ENCODE results near the gene EFCAB6. TPM values are rescaled to one million over a fixed set of nuclear protein-coding genes. Genes with fewer than 3 reads are reported as not detected.

The EFCAB6 gene
- total RNA-seq (2014; rRNA removed; shearing (Covaris generic)): 0.13 TPM in 1 of 2 replicates, not detected in the other
- not detected in 2 replicates for total RNA-seq (2022)
- percentile 20 among the genes with signal in this experiment for Bru-seq, nascent RNA
- percentile 19 among the genes with signal in this experiment for BruChase-seq, experiment 1, labeled RNA remaining after a 6-hour chase
- percentile 19 among the genes with signal in this experiment for BruChase-seq, experiment 2, labeled RNA remaining after a 2-hour chase
- long read RNA-seq: 0 reads

DNA sequence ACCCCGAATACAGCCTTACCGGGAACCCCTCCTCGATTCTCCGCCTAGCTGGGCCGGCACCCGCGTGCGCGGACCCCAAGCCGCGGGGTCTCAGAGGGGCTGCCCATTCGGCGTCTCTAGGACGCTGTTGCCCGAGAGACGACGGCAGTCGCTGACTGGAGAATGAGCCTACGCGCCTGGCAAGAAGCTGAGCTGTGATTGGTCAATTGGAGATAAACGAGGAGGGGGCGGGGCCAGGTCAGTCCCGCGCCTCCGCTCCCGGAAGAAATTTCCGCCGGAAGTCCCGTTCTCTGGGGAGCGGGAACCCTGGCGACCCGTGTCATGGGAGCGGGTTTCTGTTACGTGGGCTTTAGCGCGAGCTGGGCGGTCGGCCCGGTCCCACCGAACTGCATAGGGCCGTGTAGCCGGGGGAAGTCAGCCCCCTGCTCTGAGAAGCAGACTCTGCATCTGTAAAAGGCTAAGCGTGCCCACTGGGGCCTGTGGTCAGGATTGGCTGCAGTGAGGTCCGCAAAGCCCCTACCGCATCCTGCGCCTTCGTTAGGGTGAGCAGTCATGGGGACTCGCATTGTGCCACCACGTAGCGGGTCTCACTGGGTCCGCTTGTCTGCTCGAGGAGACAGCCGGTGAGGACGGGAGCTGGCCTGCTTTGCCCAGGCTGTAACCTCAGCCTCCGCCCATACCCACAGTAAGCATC lies at the start of gene EFCAB6:
Gene EFCAB6, minus strand, starts transcription at position 157 of the 694 bp plus-strand sequence. CDS start 29,987 bp downstream, outside the sequence.
- intact Hi-C loops (cut with micrococcal nuclease; ENCODE audit: unreplicated experiment): no loop called here
- POLR2A ChIA-PET: no interaction called here
- H3K27ac ChIP-seq (ENCODE audit: low read depth, low read length, poor library complexity, severe bottlenecking): peak within 1 kb of the TSS; percentile 19

DNA sequence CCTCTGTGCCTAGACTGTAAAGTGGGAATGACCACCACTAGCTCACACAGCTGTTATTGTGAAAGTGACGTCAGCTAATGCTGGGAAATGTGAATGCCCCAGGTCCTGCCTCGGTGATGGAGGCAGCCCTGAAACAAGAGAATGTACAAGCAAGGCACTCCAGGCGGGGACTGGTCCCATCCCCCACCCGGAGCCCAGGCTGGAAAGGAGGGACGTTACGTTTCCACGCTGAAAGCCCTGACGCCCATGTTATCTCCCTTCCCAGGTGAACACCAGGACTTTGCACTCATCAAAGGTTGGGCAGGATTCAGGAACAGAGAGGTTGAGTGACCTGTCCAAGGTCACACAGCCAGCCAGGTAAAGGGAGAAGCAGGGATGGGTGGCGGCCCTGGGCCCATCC lies 49.4 kb upstream of the EFCAB6 start:
- no peak overlapping the region for H3K4me3 ChIP-seq (ENCODE audit: low read depth, low read length, poor library complexity, severe bottlenecking)
- no TSS peak for BruUV-seq (replicated peaks)
- H3K9me2 ChIP-seq (ENCODE audit: insufficient read depth, low read length): no peaks in the 10 kb centered on the region
- H3K27ac ChIP-seq (ENCODE audit: low read depth, low read length, poor library complexity, severe bottlenecking): no peak overlapping the region
- POLR2A ChIA-PET: no interaction called here
- no peaks in the 10 kb centered on the region for H3K4me1 ChIP-seq (ENCODE audit: insufficient read depth, low read length, poor library complexity, severe bottlenecking)
- no peak for DNase-seq (ENCODE audit: low spot score)
- no peaks in the 10 kb centered on the region for H3K79me2 ChIP-seq (ENCODE audit: insufficient read depth, low read depth, low read length)
- CTCF ChIA-PET (ENCODE audit: unreplicated experiment): no interaction called here
- intact Hi-C loops (cut with micrococcal nuclease; ENCODE audit: unreplicated experiment): no loop called here
- no peak overlapping the region for H2AFZ ChIP-seq (ENCODE audit: low read length)
- H3K36me3 ChIP-seq (ENCODE audit: insufficient read depth, low read length): no peaks in the 10 kb centered on the region
- no peaks in the 10 kb centered on the region for H3K9me3 ChIP-seq (ENCODE audit: low read length)
- H3K4me2 ChIP-seq (ENCODE audit: low read length): no peak overlapping the region
- TF ChIP-seq CTCF (conservative IDR thresholded peaks at IDR 0.05; ENCODE audit: low read length) (no peak), EZH2phosphoT487 (IDR thresholded peaks at IDR 0.05; ENCODE audit: borderline replicate concordance, low read depth, low read length) (no peak)
- no peaks in the 10 kb centered on the region for H4K20me1 ChIP-seq (ENCODE audit: insufficient read depth, low read length)

More for the DNA sequence above, at the start of gene EFCAB6:
- peak; percentile 95 for DNase-seq (ENCODE audit: low spot score)
- H3K4me2 ChIP-seq (ENCODE audit: low read length): peak within 1 kb of the TSS; percentile 88
- H2AFZ ChIP-seq (ENCODE audit: low read length): peak within 1 kb of the TSS; percentile 91
- H3K9me3 ChIP-seq (ENCODE audit: low read length): no peaks in the 10 kb centered on the region
- CTCF ChIA-PET (ENCODE audit: unreplicated experiment): no interaction called here
- TF ChIP-seq CTCF (conservative IDR thresholded peaks at IDR 0.05; ENCODE audit: low read length): no peak
- no peak for TF ChIP-seq EZH2phosphoT487 (IDR thresholded peaks at IDR 0.05; ENCODE audit: borderline replicate concordance, low read depth, low read length)
- no peaks in the 10 kb centered on the region for H3K36me3 ChIP-seq (ENCODE audit: insufficient read depth, low read length)
- peak within 1 kb of the TSS; percentile 88 for H3K4me3 ChIP-seq (ENCODE audit: low read depth, low read length, poor library complexity, severe bottlenecking)
- H3K9me2 ChIP-seq (ENCODE audit: insufficient read depth, low read length): no peaks in the 10 kb centered on the region
- peaks cover 8% of the 10 kb centered on the region for H3K4me1 ChIP-seq (ENCODE audit: insufficient read depth, low read length, poor library complexity, severe bottlenecking)
- H3K79me2 ChIP-seq (ENCODE audit: insufficient read depth, low read depth, low read length): peaks cover 4% of the 10 kb centered on the region; the same call in 1 of the 2 replicates
- BruUV-seq (replicated peaks): TSS peak; percentile 77
- no peaks in the 10 kb centered on the region for H4K20me1 ChIP-seq (ENCODE audit: insufficient read depth, low read length)

- BruUV-seq (replicated peaks): no TSS peak
- no peak overlapping the region for H3K4me3 ChIP-seq (ENCODE audit: low read depth, low read length, poor library complexity, severe bottlenecking)
- no peak overlapping the region for H3K27ac ChIP-seq (ENCODE audit: low read depth, low read length, poor library complexity, severe bottlenecking)
- H3K9me3 ChIP-seq (ENCODE audit: low read length): no peaks in the 10 kb centered on the region
- no peaks in the 10 kb centered on the region for H3K9me2 ChIP-seq (ENCODE audit: insufficient read depth, low read length)
- ChIA-PET CTCF (ENCODE audit: unreplicated experiment) (no interaction called here), POLR2A (no interaction called here)
- no peaks in the 10 kb centered on the region for H3K36me3 ChIP-seq (ENCODE audit: insufficient read depth, low read length)
- TF ChIP-seq CTCF (conservative IDR thresholded peaks at IDR 0.05; ENCODE audit: low read length) (no peak), EZH2phosphoT487 (IDR thresholded peaks at IDR 0.05; ENCODE audit: borderline replicate concordance, low read depth, low read length) (no peak)
- intact Hi-C loops (cut with micrococcal nuclease; ENCODE audit: unreplicated experiment): no loop called here
- no peak overlapping the region for H2AFZ ChIP-seq (ENCODE audit: low read length)
- no peaks in the 10 kb centered on the region for H3K79me2 ChIP-seq (ENCODE audit: insufficient read depth, low read depth, low read length)
- H4K20me1 ChIP-seq (ENCODE audit: insufficient read depth, low read length): no peaks in the 10 kb centered on the region
- no peaks in the 10 kb centered on the region for H3K4me1 ChIP-seq (ENCODE audit: insufficient read depth, low read length, poor library complexity, severe bottlenecking)
- H3K4me2 ChIP-seq (ENCODE audit: low read length): no peak overlapping the region
- DNase-seq (ENCODE audit: low spot score): no peak
These were observed 48.7 kb upstream of the EFCAB6 start for GRCh38 chr22:43860831-43861230.
